Measurements from ENCODE around the gene DUSP8. TPM values are rescaled to one million over a fixed set of nuclear protein-coding genes. Genes with fewer than 3 reads are reported as not detected.

Gene DUSP8
- total and polyA plus RNA-seq, 4 donors: 2.3 to 39.3 (median 8.0) TPM

GRCh38 chr11:1520663-1521267 lies 51.3 kb downstream of the DUSP8 start:
- no peak overlapping the region for H3K27ac ChIP-seq (ENCODE audit: low read depth in 1 of 2, low read length in 2 of 2)
- DNase-seq: no peak
- no peaks in the 10 kb centered on the region for H3K36me3 ChIP-seq (ENCODE audit: control insufficient read depth in 1 of 2, insufficient read depth in 2 of 2, low read length in 1 of 2)
- ATAC-seq (ENCODE audit: low FRiP score): no peak
- no peaks in the 10 kb centered on the region for H3K9me3 ChIP-seq (ENCODE audit: control insufficient read depth, low read length)
- 42 to 51% methylated on average over 19 of the region's 19 CpGs for WGBS, 2 donors
- H3K4me1 ChIP-seq (ENCODE audit: control insufficient read depth in 1 of 2, insufficient read depth in 2 of 2, low read length in 2 of 2): no peaks in the 10 kb centered on the region
- intact Hi-C loops (cut with DNase I): no loop called here
- no peaks in the 10 kb centered on the region for H3K27me3 ChIP-seq (ENCODE audit: control insufficient read depth in 1 of 2, insufficient read depth in 2 of 2, low read length in 1 of 2)
- no peak overlapping the region for H3K4me3 ChIP-seq (ENCODE audit: low read length in 2 of 2)

- no peak for ATAC-seq (ENCODE audit: low FRiP score)
- Histone ChIP-seq H3K9me3 (ENCODE audit: control insufficient read depth, low read length) (no peaks in the 10 kb centered on the region), H3K4me1 (ENCODE audit: control insufficient read depth in 1 of 2, insufficient read depth in 2 of 2, low read length in 2 of 2) (no peaks in the 10 kb centered on the region)
Measured at GRCh38 chr11:1520209-1520662, 51.8 kb downstream of the DUSP8 start.

GRCh38 chr11:1519028-1520010 lies 52.8 kb downstream of the DUSP8 start:
- intact Hi-C loops (cut with DNase I): loop anchor here (5.0 to 10.0 kb wide), 4 partner anchors 62 to 257 kb away; partner anchors contain the start of gene BRSK2 (in 1 of the 2)
- ATAC-seq (ENCODE audit: low FRiP score): no peak

More at GRCh38 chr11:1520209-1520662, 51.8 kb downstream of the DUSP8 start:
- no peak overlapping the region for H3K27ac ChIP-seq (ENCODE audit: low read depth in 1 of 2, low read length in 2 of 2)
- H3K36me3 ChIP-seq (ENCODE audit: control insufficient read depth in 1 of 2, insufficient read depth in 2 of 2, low read length in 1 of 2): no peaks in the 10 kb centered on the region
- H3K4me3 ChIP-seq (ENCODE audit: low read length in 2 of 2): no peak overlapping the region
- 77 to 81% methylated on average over 13 of the region's 13 CpGs for WGBS, 2 donors
- peak in 1 of 2 donors; percentile 32 for DNase-seq
- H3K27me3 ChIP-seq (ENCODE audit: control insufficient read depth in 1 of 2, insufficient read depth in 2 of 2, low read length in 1 of 2): no peaks in the 10 kb centered on the region
- intact Hi-C loops (cut with DNase I): no loop called here

GRCh38 chr11:1518301-1518700 lies 53.8 kb downstream of the DUSP8 start:
- Histone ChIP-seq H3K9me3 (ENCODE audit: control insufficient read depth, low read length) (no peaks in the 10 kb centered on the region), H3K27ac (ENCODE audit: low read depth in 1 of 2, low read length in 2 of 2) (no peak overlapping the region), H3K4me1 (ENCODE audit: control insufficient read depth in 1 of 2, insufficient read depth in 2 of 2, low read length in 2 of 2) (no peaks in the 10 kb centered on the region), H3K36me3 (ENCODE audit: control insufficient read depth in 1 of 2, insufficient read depth in 2 of 2, low read length in 1 of 2) (no peaks in the 10 kb centered on the region), H3K27me3 (ENCODE audit: control insufficient read depth in 1 of 2, insufficient read depth in 2 of 2, low read length in 1 of 2) (no peaks in the 10 kb centered on the region), H3K4me3 (ENCODE audit: low read length in 2 of 2) (no peak overlapping the region)
- 94 to 96% methylated on average over 22 to 23 of the region's 23 CpGs for WGBS, 2 donors
- DNase-seq: peak; percentile 33 to 66
- no peak for ATAC-seq (ENCODE audit: low FRiP score)
- intact Hi-C loops (cut with DNase I): loop anchor here (5.0 to 10.0 kb wide), 4 partner anchors 61 to 256 kb away; partner anchors contain the start of gene BRSK2 (in 1 of the 2)

More at GRCh38 chr11:1519028-1520010, 52.8 kb downstream of the DUSP8 start:
- DNase-seq: peak in 1 of 2 donors; percentile 30
- Histone ChIP-seq H3K27ac (ENCODE audit: low read depth in 1 of 2, low read length in 2 of 2) (no peak overlapping the region), H3K9me3 (ENCODE audit: control insufficient read depth, low read length) (no peaks in the 10 kb centered on the region), H3K27me3 (ENCODE audit: control insufficient read depth in 1 of 2, insufficient read depth in 2 of 2, low read length in 1 of 2) (no peaks in the 10 kb centered on the region), H3K4me1 (ENCODE audit: control insufficient read depth in 1 of 2, insufficient read depth in 2 of 2, low read length in 2 of 2) (no peaks in the 10 kb centered on the region), H3K4me3 (ENCODE audit: low read length in 2 of 2) (no peak overlapping the region), H3K36me3 (ENCODE audit: control insufficient read depth in 1 of 2, insufficient read depth in 2 of 2, low read length in 1 of 2) (no peaks in the 10 kb centered on the region)
- 93 to 94% methylated on average over 17 of the region's 17 CpGs for WGBS, 2 donors

GRCh38 chr11:1517117-1518005 lies 54.7 kb downstream of the DUSP8 start:
- no peak overlapping the region for H3K27ac ChIP-seq (ENCODE audit: low read depth in 1 of 2, low read length in 2 of 2)
- intact Hi-C loops (cut with DNase I): loop anchor here (2.0 to 10.0 kb wide), 5 partner anchors 60 to 315 kb away; partner anchors contain the start of gene BRSK2 (in 1 of the 2)
- 84 to 86% methylated on average over 27 to 28 of the region's 28 CpGs for WGBS, 2 donors
- ATAC-seq (ENCODE audit: low FRiP score) (no peak), DNase-seq (peak in 1 of 2 donors; percentile 46)
- H3K27me3 ChIP-seq (ENCODE audit: control insufficient read depth in 1 of 2, insufficient read depth in 2 of 2, low read length in 1 of 2): no peaks in the 10 kb centered on the region
- H3K9me3 ChIP-seq (ENCODE audit: control insufficient read depth, low read length): no peaks in the 10 kb centered on the region
- no peak overlapping the region for H3K4me3 ChIP-seq (ENCODE audit: low read length in 2 of 2)
- no peaks in the 10 kb centered on the region for H3K36me3 ChIP-seq (ENCODE audit: control insufficient read depth in 1 of 2, insufficient read depth in 2 of 2, low read length in 1 of 2)
- H3K4me1 ChIP-seq (ENCODE audit: control insufficient read depth in 1 of 2, insufficient read depth in 2 of 2, low read length in 2 of 2): no peaks in the 10 kb centered on the region

GRCh38 chr11:1516273-1517067 lies 55.6 kb downstream of the DUSP8 start:
- H3K36me3 ChIP-seq (ENCODE audit: control insufficient read depth in 1 of 2, insufficient read depth in 2 of 2, low read length in 1 of 2): no peaks in the 10 kb centered on the region
- H3K27ac ChIP-seq (ENCODE audit: low read depth in 1 of 2, low read length in 2 of 2): no peak overlapping the region
- no peaks in the 10 kb centered on the region for H3K4me1 ChIP-seq (ENCODE audit: control insufficient read depth in 1 of 2, insufficient read depth in 2 of 2, low read length in 2 of 2)
- H3K27me3 ChIP-seq (ENCODE audit: control insufficient read depth in 1 of 2, insufficient read depth in 2 of 2, low read length in 1 of 2): no peaks in the 10 kb centered on the region
- intact Hi-C loops (cut with DNase I): loop anchor here (2.0 to 10.0 kb wide), 5 partner anchors 59 to 314 kb away; partner anchors contain the start of gene BRSK2 (in 1 of the 2)
- no peak for ATAC-seq (ENCODE audit: low FRiP score)
- DNase-seq: peak in 1 of 2 donors; percentile 34
- no peak overlapping the region for H3K4me3 ChIP-seq (ENCODE audit: low read length in 2 of 2)
- 82 to 83% methylated on average over 19 of the region's 19 CpGs for WGBS, 2 donors
- H3K9me3 ChIP-seq (ENCODE audit: control insufficient read depth, low read length): no peaks in the 10 kb centered on the region

GRCh38 chr11:1515082-1516060 lies 56.7 kb downstream of the DUSP8 start:
- no peak overlapping the region for H3K4me3 ChIP-seq (ENCODE audit: low read length in 2 of 2)
- peak; percentile 94 for ATAC-seq (ENCODE audit: low FRiP score)

More at GRCh38 chr11:1515082-1516060, 56.7 kb downstream of the DUSP8 start:
- intact Hi-C loops (cut with DNase I): loop anchor here (1.0 to 10.0 kb wide), 6 partner anchors 58 to 313 kb away; partner anchors contain the start of gene BRSK2 (in 1 of the 2)
- Histone ChIP-seq H3K4me1 (ENCODE audit: control insufficient read depth in 1 of 2, insufficient read depth in 2 of 2, low read length in 2 of 2) (no peaks in the 10 kb centered on the region), H3K27ac (ENCODE audit: low read depth in 1 of 2, low read length in 2 of 2) (no peak overlapping the region), H3K27me3 (ENCODE audit: control insufficient read depth in 1 of 2, insufficient read depth in 2 of 2, low read length in 1 of 2) (no peaks in the 10 kb centered on the region), H3K9me3 (ENCODE audit: control insufficient read depth, low read length) (no peaks in the 10 kb centered on the region), H3K36me3 (ENCODE audit: control insufficient read depth in 1 of 2, insufficient read depth in 2 of 2, low read length in 1 of 2) (no peaks in the 10 kb centered on the region)
- WGBS, 2 donors: 19 to 22% methylated on average over 35 to 36 of the region's 36 CpGs
- peak; percentile 85 to 96 for DNase-seq
